Measurements from ENCODE around the gene ANTXR2. TPM values are rescaled to one million over a fixed set of nuclear protein-coding genes. Genes with fewer than 3 reads are reported as not detected.
"Not testable (repeated sequence)": the region's sequence is repeated elsewhere in the genome, so short reads cannot be mapped to it uniquely, and the experiment has no call there.

The ANTXR2 gene
- total RNA-seq, 4 donors from 2014 or later = 319 to 518 (median 329) TPM

- no peak for DNase-seq (ENCODE audit: extremely low spot score)
- TF ChIP-seq POLR2A (IDR thresholded peaks at IDR 0.05; ENCODE audit: low read depth) (no peak), POLR2AphosphoS5 (IDR thresholded peaks at IDR 0.05) (no peak), CTCF (IDR thresholded peaks at IDR 0.05) (no peak), EP300 (IDR thresholded peaks at IDR 0.05) (no peak)
- Histone ChIP-seq H3K9me3 (peaks cover 0 to 12% (median 4%) of the 10 kb centered on the region in 4 donors), H3K4me3 (no peak overlapping the region), H3K27me3 (no peaks in the 10 kb centered on the region), H3K36me3 (peaks cover 12 to 59% (median 18%) of the 10 kb centered on the region in 4 donors), H3K27ac (replicated peaks in 1 of 4) (peak overlapping the region in 2 of 4 donors; percentile 15 to 16), H3K4me1 (peaks cover 11 to 25% (median 23%) of the 10 kb centered on the region in 4 donors)
- intact Hi-C loops (cut with DNase I) = no loop called here
- WGBS = 71% methylated on average over 5 of the region's 5 CpGs
These were observed 65.9 kb downstream of the ANTXR2 start for GRCh38 chr4:80006935-80007744.

GRCh38 chr4:80005863-80006262 is 67.2 kb downstream of the ANTXR2 start:
- Histone ChIP-seq H3K27ac (replicated peaks in 1 of 4) (peak overlapping the region in 1 of 4 donors; percentile 15), H3K36me3 (peaks cover 12 to 59% (median 18%) of the 10 kb centered on the region in 4 donors), H3K4me1 (peaks cover 11 to 18% (median 13%) of the 10 kb centered on the region in 4 donors), H3K4me3 (no peak overlapping the region), H3K27me3 (no peaks in the 10 kb centered on the region), H3K9me3 (peaks cover 0 to 12% (median 4%) of the 10 kb centered on the region in 4 donors)
- no peak for DNase-seq (ENCODE audit: extremely low spot score)
- 80% methylated on average over 3 of the region's 3 CpGs for WGBS
- TF ChIP-seq POLR2A (IDR thresholded peaks at IDR 0.05; ENCODE audit: low read depth) = no peak
- no peak for TF ChIP-seq EP300 (IDR thresholded peaks at IDR 0.05)
- no peak for TF ChIP-seq CTCF (IDR thresholded peaks at IDR 0.05)
- TF ChIP-seq POLR2AphosphoS5 (IDR thresholded peaks at IDR 0.05) = no peak
- intact Hi-C loops (cut with DNase I) = no loop called here

GRCh38 chr4:80004319-80004718 is 68.7 kb downstream of the ANTXR2 start:
- DNase-seq (ENCODE audit: extremely low spot score) = no peak
- no peak overlapping the region for H3K4me3 ChIP-seq
- H3K27me3 ChIP-seq = no peaks in the 10 kb centered on the region
- TF ChIP-seq CTCF (IDR thresholded peaks at IDR 0.05) = no peak
- TF ChIP-seq POLR2AphosphoS5 (IDR thresholded peaks at IDR 0.05) = no peak
- TF ChIP-seq POLR2A (IDR thresholded peaks at IDR 0.05; ENCODE audit: low read depth) = no peak
- TF ChIP-seq EP300 (IDR thresholded peaks at IDR 0.05) = no peak
- intact Hi-C loops (cut with DNase I) = no loop called here
- peaks cover 5 to 49% (median 18%) of the 10 kb centered on the region in 4 donors for H3K36me3 ChIP-seq
- peaks cover 0 to 12% (median 4%) of the 10 kb centered on the region in 4 donors for H3K9me3 ChIP-seq
- peaks cover 1 to 18% (median 14%) of the 10 kb centered on the region in 4 donors for H3K4me1 ChIP-seq
- H3K27ac ChIP-seq (replicated peaks in 1 of 4) = no peak overlapping the region

- peaks cover 0 to 12% (median 4%) of the 10 kb centered on the region in 4 donors for H3K9me3 ChIP-seq
- H3K27ac ChIP-seq (replicated peaks in 1 of 4); H3K27me3 ChIP-seq; DNase-seq (ENCODE audit: extremely low spot score); H3K4me3 ChIP-seq; intact Hi-C loops (cut with DNase I): not testable (repeated sequence)
- no CpG with 5 or more reads among the region's 1 CpG for WGBS
- H3K36me3 ChIP-seq = peaks cover 2 to 33% (median 10%) of the 10 kb centered on the region in 4 donors
- H3K4me1 ChIP-seq = peaks cover 14 to 33% (median 23%) of the 10 kb centered on the region in 4 donors
These were observed 70.5 kb downstream of the ANTXR2 start for GRCh38 chr4:80002559-80002958.

- H3K4me1 ChIP-seq = peaks cover 11 to 41% (median 30%) of the 10 kb centered on the region in 4 donors
- H3K9me3 ChIP-seq; H3K36me3 ChIP-seq; H3K27ac ChIP-seq (replicated peaks in 1 of 4); H3K4me3 ChIP-seq; H3K27me3 ChIP-seq; intact Hi-C loops (cut with DNase I); DNase-seq (ENCODE audit: extremely low spot score): not testable (repeated sequence)
- 77% methylated on average over 3 of the region's 3 CpGs for WGBS
These were observed 74.0 kb downstream of the ANTXR2 start for GRCh38 chr4:79999048-79999447.

All from esophagus muscularis mucosa (tissue), 4 donors.